K562 (cell line): ENCODE measurements around the gene PRRG1. TPM values are rescaled to one million over a fixed set of nuclear protein-coding genes. Genes with fewer than 3 reads are reported as not detected.

Source experiments
- CTBP1 ChIP-seq: fragments of 450-650 bp; IDR thresholded peaks from 2 replicates; pipeline ENCODE4 v1.6.1; 2016; ENCODE audit warnings: borderline replicate concordance
- DIDO1 ChIP-seq: fragments of 450-650 bp; IDR thresholded peaks from 2 replicates; pipeline ENCODE4 v1.6.1; 2016; ENCODE audit warnings: low read depth, missing biosample characterization, missing genetic modification characterization
- EGR1 ChIP-seq: fragments of 450-650 bp; conservative IDR thresholded peaks from 2 replicates; pipeline ENCODE4 v1.6.1; 2017; ENCODE audit warnings: mild to moderate bottlenecking
- ELF1 ChIP-seq: fragments of 200-800 bp; sonication (Bioruptor generic); IDR thresholded peaks from 2 replicates; pipeline ENCODE4 v1.6.1; 2016; ENCODE audit warnings: missing genetic modification characterization, missing compliant biosample characterization
- EP400 ChIP-seq: fragments of 450-650 bp; IDR thresholded peaks from 2 replicates; pipeline ENCODE4 v1.6.1; 2017; ENCODE audit warnings: antibody characterized with exemption, mild to moderate bottlenecking, moderate library complexity
- ESRRA ChIP-seq: fragments of 450-650 bp; IDR thresholded peaks from 2 replicates; pipeline ENCODE4 v1.6.1; 2014; ENCODE audit warnings: low read depth, mild to moderate bottlenecking, moderate library complexity, borderline replicate concordance
- L3MBTL2 ChIP-seq: fragments of 450-650 bp; IDR thresholded peaks from 2 replicates; pipeline ENCODE4 v1.6.1; 2016; ENCODE audit warnings: mild to moderate bottlenecking, moderate library complexity
- MIER1 ChIP-seq: fragments of 450-650 bp; IDR thresholded peaks from 2 replicates; pipeline ENCODE4 v1.6.1; 2016; ENCODE audit warnings: antibody characterized with exemption, mild to moderate bottlenecking, low read depth
- MTA3 ChIP-seq: fragments of 450-650 bp; formaldehyde crosslinking; IDR thresholded peaks from 2 replicates; pipeline ENCODE4 v1.6.1; 2017; ENCODE audit warnings: mild to moderate bottlenecking, borderline replicate concordance
- NRF1 ChIP-seq, 2 experiments: fragments of 450-650 bp; IDR thresholded peaks in 1 of 2; conservative IDR thresholded peaks in 1 of 2; 2 replicates each; pipeline ENCODE4 v1.6.1; 2014; ENCODE audit warnings: mild to moderate bottlenecking in 2 of 2
- POLR2A ChIP-seq: fragments of 450-650 bp; conservative IDR thresholded peaks from 2 replicates; pipeline ENCODE4 v1.6.1; 2016
- RBFOX2 ChIP-seq: fragments of 200-400 bp; formaldehyde crosslinking; IDR thresholded peaks from 2 replicates; pipeline ENCODE4 v1.6.1; 2017; ENCODE audit warnings: low read depth, mild to moderate bottlenecking, low read length, moderate library complexity
- SREBF2 ChIP-seq: sonication (generic); formaldehyde crosslinking; IDR thresholded peaks from 2 replicates; pipeline ENCODE4 v1.4.0; 2020; ENCODE audit warnings: mild to moderate bottlenecking, missing genetic modification reagents
- TAF1 ChIP-seq: IDR thresholded peaks from 2 replicates; pipeline ENCODE4 v1.6.1; 2011; ENCODE audit warnings: mild to moderate bottlenecking, low read length, moderate library complexity; ENCODE audit not compliant: insufficient read depth, control insufficient read depth, severe bottlenecking; ENCODE audit errors: extremely low read depth
- ZSCAN32 ChIP-seq: fragments of 450-650 bp; formaldehyde crosslinking; IDR thresholded peaks from 2 replicates; pipeline ENCODE4 v1.4.0; 2020; ENCODE audit warnings: mild to moderate bottlenecking, moderate library complexity
- polyA plus RNA-seq, 8 experiments: library from polyadenylated mRNA; depleted of rRNA in 4 of 8; stranded (reverse) in 5 of 8; unstranded in 3 of 8; fragments of >200 nt; fragmentation: Nextera tagmentation in 2 of 8; fragmentation: Illumina TruSeq in 1 of 8; extraction: Ambion mirVana in 2 of 8; extraction: Trizol in 1 of 8; gene quantifications; 2 replicates each; pipeline versions ENCODE4 v1.2.1 to v1.2.3, GENCODE V29; 2011 to 2014; ENCODE audit warnings: inconsistent platforms in 1 of 8, missing spikeins in 1 of 8
- total RNA-seq, 7 experiments: library from RNA; depleted of rRNA in 6 of 7; stranded (reverse); fragments of >200 nt in 6 of 7; fragmentation: Illumina TruSeq in 2 of 7; extraction: Trizol in 2 of 7; gene quantifications; 2 replicates each; pipeline versions ENCODE4 v1.2.1 to v1.2.3, GENCODE V29; 2011 to 2021; ENCODE audit warnings: low replicate concordance in 1 of 7
- TF ChIP-seq, protein P1 (sequence below): fragments of 250-450 bp; sonication (Bioruptor Pico); IDR thresholded peaks from 2 replicates; pipeline ENCODE4 v1.8.0; 2021; ENCODE audit warnings: moderate library complexity, mild to moderate bottlenecking, inconsistent platforms
- TF ChIP-seq, protein P2 (sequence below): sonication (generic); formaldehyde crosslinking; IDR thresholded peaks from 2 replicates; pipeline ENCODE4 v1.9.0; 2022; ENCODE audit warnings: mild to moderate bottlenecking, missing genetic modification reagents
- TF ChIP-seq, protein P3 (sequence below): sonication (generic); formaldehyde crosslinking; IDR thresholded peaks from 2 replicates; pipeline ENCODE4 v1.8.0; 2022; ENCODE audit warnings: missing genetic modification reagents, mild to moderate bottlenecking, moderate library complexity, borderline replicate concordance

PRRG1 gene
- total and polyA plus RNA-seq, 9 of the 15 experiments (the other 6 are each of a cell fraction or from before 2014, with no cell fraction given), result 1.7 to 11.8 (median 4.2) TPM

DNA sequence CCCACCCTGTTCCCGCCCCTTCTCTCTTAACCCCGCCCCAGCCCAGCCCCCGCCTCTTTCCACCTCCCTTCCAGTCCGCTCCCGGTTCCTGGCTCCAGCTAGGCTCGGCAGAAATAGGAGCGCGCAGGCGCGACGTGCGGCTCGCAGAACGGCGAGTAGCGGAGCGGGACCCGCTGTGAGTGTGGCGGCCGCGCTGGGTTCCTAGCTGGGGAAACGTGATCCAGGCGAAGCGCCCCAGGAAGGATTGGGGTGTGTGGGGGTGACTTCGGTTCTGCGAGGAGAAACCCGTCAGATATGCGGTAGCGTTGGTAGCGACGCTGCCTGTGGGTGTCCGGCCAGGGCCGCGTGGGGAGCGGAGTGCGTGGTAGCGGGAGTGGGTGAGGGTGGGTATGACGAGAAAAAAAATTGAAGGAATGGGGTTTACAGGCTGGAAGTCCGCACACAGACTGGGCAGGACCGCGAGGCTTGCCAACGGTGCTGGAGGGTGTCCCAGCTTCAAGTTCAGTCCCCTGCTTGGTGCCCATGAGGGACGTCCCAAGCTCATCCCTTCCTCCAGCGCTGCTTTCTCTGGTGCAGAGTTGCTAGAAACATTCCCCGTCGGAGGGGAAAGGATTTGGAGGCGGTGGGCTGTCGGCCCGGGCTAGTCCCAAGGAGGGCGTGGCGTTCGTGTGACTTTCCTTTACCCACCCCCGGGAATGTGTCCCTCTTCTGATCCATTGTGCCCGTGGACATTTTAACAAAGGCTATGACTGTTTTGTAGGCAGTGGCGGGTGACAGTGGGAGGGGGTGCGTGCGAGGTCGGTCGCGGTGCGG lies at the start of gene PRRG1 (continued):
- TF ChIP-seq L3MBTL2 (peak; percentile 59), TAF1 (no peak), SREBF2 (CRISPR knock-in tag) (no peak), ZSCAN32 (no peak), ESRRA (no peak), ELF1 (0 out of 2 replicates have a peak, but pooled peaks have one; percentile 13), POLR2A (peak; percentile 79), EP400 (peak; percentile 53; the same call in 1 of the 2 replicates), MIER1 (no peak), EGR1 (peak; percentile 38), CTBP1 (0 out of 2 replicates have a peak, but pooled peaks have one; percentile 12), RBFOX2 (peak; percentile 76), NRF1 (conservative IDR thresholded peaks at IDR 0.05 in 1 of 2, IDR thresholded peaks at IDR 0.05 in 1 of 2) (peak; percentile 81 to 83), DIDO1 (tag) (no peak), MTA3 (0 out of 2 replicates have a peak, but pooled peaks have one; percentile 19)
- TF ChIP-seq, protein P1, sequence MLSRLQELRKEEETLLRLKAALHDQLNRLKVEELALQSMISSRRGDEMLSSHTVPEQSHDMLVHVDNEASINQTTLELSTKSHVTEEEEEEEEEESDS (CRISPR knock-in tag), result no peak
- TF ChIP-seq, protein P2, sequence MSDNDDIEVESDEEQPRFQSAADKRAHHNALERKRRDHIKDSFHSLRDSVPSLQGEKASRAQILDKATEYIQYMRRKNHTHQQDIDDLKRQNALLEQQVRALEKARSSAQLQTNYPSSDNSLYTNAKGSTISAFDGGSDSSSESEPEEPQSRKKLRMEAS (CRISPR knock-in tag), result 0 out of 2 replicates have a peak, but pooled peaks have one; percentile 14
- TF ChIP-seq, protein P3, sequence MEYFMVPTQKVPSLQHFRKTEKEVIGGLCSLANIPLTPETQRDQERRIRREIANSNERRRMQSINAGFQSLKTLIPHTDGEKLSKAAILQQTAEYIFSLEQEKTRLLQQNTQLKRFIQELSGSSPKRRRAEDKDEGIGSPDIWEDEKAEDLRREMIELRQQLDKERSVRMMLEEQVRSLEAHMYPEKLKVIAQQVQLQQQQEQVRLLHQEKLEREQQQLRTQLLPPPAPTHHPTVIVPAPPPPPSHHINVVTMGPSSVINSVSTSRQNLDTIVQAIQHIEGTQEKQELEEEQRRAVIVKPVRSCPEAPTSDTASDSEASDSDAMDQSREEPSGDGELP (CRISPR knock-in tag), result 0 out of 2 replicates have a peak, but pooled peaks have one; percentile 20
